IPS-18c (cell line): ENCODE measurements around the gene KCNMA1.

Source experiments
- H3K4me3 ChIP-seq: 2 replicates; pipeline ENCODE4 v1.7.0; 2013; ENCODE audit warnings: low read depth, mild to moderate bottlenecking, low read length, moderate library complexity; ENCODE audit not compliant: insufficient read depth
- H3K9me3 ChIP-seq: one replicate; pipeline ENCODE4 v1.6.1; 2013; ENCODE audit warnings: mild to moderate bottlenecking, low read length, moderate library complexity; ENCODE audit not compliant: control insufficient read depth, insufficient read depth

The KCNMA1 gene

DNA sequence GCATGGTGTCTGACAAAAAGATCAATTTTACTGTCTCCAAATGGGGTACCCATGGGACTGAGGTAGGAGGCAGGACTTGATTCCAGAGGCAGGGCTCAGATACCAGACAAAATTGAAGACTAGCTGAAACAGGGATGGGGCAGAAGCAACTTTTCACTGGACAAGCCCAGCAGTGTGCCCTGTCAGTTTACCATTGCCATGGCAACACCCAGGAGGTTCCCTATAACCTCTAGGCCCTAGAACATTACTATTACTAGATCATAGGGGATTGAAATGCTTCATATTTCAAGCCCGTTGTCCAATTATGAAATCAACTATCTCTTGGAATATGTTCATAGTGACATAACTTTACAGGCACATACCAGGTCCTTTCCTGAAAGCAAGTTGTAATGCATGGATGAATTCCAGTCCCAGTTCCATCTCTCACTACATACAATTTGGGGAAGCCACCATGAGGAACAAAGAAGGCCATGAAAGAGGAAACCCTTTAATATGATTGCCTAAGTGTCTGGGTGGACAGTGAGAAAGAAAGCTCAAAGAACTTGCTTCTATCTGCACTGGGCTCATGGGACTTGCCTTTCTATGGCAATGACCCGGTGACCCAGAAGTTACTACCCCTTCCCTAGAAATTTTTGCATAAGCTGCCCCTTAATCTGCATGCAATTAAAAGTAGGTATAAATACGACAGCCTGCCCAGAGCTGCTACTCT is 557.9 kb downstream of the KCNMA1 start:
- H3K4me3 ChIP-seq, result no peak overlapping the region
- peaks cover 2% of the 10 kb centered on the region for H3K9me3 ChIP-seq

DNA sequence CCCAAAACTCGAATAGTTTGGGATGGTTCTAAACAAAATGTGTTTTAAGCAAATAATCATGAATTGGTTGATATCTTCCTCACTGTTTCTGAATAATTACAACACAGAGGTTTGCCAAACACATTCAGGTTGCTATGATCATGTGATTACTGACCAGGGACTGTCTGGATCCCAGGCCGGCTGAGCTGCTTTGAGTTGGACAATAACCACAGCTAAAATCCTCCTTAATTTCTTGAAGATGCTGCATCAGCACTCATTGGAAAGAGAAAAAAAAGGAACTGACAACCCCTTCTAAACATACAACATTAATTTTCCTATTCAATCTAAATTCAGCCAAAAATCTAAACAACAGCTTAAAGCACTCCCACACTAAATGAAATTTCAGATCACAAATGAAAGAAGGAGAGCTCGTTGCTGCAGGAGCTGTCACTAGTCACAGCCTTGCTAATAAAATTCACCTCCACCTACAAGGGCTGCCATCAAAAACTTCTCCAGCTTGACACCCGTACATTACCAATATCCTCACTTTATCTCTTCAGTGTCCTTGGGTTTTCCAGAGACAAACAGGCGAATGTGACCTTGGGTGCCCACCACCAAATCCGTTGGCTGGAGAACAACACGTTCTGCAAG is 560.2 kb downstream of the KCNMA1 start:
- peaks cover 2% of the 10 kb centered on the region for H3K9me3 ChIP-seq
- no peak overlapping the region for H3K4me3 ChIP-seq

DNA sequence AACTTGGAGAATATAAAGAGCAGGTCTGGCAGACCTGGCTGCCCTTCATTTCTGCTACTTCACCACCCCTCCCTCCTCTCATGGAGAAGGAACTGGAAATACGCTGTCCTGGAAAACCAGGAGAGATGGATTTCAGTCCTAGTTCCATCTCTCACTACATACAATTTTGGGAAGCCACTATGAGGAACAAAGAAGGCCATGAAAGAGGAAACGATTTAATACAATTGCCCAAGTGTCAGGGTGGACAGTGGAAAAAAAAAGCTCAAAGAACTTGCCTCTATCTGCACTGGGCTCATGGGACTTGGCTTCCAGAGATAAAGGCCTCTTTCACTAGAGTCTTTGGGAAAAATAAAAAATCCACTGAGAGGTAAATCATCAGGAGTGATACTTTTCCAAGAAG is 561.7 kb downstream of the KCNMA1 start:
- peaks cover 2% of the 10 kb centered on the region for H3K9me3 ChIP-seq

DNA sequence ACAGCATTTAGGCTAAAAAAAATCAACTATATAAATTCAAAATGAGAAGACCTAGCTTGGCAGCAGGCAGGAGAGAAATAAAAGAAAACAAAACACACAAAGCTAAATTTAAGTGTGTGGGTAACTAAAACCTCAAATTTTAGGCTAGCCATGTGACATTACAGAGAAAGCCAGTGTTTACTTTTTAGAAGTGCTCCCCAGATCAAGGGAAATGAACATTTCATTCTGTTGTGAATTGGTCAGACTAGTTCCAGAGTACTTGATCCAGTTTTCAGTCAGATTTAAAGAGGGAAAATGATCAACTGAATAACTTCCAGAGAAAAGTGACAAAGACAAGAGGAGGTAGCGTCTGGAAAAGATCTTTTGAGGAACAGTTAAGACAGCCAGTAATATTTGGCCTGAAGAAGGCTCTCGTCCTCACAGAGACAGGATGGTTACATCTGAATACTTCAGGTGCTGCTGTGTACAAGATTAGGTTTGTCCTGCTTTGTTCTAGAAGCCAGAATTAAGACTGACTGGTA is 563.4 kb downstream of the KCNMA1 start:
- Histone ChIP-seq H3K9me3 (peaks cover 2% of the 10 kb centered on the region), H3K4me3 (no peak overlapping the region)

More for the DNA sequence above, 561.7 kb downstream of the KCNMA1 start:
- no peak overlapping the region for H3K4me3 ChIP-seq

DNA sequence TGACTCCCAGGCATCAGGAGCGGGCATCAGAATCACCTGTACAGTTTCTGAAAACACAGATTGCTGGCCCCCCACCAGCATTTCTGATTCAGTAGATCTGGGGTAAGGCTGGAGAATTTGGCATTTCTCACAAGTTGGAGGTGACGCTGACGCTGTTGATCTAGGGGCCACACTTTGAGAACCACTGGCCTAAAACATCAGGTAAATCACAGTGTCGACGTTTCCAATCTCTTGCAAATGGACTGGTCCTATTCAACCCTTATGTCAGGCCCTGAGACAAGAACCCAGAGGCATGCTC is 564.0 kb downstream of the KCNMA1 start:
- Histone ChIP-seq H3K9me3 (peaks cover 2% of the 10 kb centered on the region), H3K4me3 (no peak overlapping the region)

DNA sequence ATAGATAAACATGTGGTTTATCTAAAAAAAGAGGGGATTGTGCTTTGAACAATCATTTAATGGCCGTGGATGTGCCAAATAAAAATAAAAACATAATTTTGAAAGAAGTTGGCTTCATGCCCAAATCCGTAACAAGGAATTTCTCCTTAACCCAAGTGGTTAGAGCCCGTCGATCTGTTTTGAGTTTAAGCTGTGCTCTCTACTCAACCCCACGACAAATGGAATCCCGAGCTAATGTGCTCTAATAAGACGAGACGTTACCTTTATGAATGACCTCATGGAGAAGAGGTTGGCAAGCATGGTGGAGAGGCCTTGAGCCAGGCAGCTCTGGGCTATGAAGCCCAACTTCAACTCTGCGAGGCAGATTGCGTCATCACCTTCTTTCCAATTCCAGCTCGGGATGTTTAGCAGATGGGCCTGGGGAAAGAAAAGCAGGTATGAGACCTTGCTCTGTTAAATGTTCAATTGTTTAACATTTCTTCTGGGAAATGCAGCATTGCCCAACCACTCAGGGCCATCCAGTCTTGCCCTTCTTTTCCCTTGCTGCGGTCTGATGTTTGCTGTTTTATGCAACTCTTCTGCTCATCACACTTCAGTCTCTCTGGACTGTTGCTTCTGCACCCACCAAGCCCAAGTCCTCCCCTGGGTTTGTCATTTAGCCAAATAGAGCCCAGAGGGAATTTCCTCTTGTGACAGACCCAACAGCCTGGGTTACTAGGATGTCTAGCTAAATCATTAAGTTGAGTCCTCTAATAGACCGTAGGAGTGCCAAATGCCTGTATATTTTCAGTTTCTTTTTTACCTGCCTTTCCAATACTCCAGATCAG is 564.6 kb downstream of the KCNMA1 start:
- peaks cover 2% of the 10 kb centered on the region for H3K9me3 ChIP-seq
- no peak overlapping the region for H3K4me3 ChIP-seq

DNA sequence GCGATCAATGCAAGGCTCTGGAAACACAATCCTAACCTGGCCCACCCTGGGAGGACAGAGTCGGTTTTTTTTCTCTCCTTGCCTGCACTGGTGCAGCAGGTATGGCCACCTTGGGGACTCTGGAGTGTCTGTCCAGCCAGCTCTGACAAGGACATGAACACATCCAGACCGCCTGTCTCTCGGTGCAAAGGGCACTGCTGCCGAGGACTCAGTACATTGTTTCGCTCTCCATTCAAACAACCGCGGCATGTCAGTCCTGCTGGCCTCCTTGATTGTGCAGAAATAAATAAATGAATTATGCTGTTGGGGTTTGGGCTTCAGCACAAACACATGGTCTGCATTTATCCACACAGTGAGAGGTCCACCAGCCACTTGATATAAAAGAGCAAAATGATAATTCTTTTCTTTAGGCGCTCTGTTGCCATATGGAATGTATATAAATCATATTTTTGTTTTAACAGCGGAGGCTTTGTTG is 565.2 kb downstream of the KCNMA1 start:
- H3K4me3 ChIP-seq, result no peak overlapping the region
- peaks cover 2% of the 10 kb centered on the region for H3K9me3 ChIP-seq

DNA sequence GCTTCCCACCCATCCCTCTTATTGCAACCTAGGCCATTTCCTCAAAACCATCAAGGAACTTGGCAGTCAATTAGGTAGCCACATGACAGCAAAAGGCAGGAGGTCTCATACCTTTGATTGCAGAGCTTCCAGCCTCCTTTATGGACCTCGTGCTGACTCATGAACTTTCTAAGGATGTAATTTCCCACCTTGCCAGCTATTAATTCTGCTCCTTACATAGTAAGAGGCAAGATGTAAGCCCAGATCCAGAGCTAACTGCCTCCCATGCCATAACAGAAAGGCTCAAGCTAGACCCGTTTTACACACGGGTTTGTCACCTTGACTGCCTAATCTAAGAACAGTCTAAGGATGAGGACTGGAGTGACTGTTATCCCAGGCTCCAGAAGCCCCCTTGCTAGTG is 565.7 kb downstream of the KCNMA1 start:
- no peak overlapping the region for H3K4me3 ChIP-seq
- peaks cover 2% of the 10 kb centered on the region for H3K9me3 ChIP-seq

DNA sequence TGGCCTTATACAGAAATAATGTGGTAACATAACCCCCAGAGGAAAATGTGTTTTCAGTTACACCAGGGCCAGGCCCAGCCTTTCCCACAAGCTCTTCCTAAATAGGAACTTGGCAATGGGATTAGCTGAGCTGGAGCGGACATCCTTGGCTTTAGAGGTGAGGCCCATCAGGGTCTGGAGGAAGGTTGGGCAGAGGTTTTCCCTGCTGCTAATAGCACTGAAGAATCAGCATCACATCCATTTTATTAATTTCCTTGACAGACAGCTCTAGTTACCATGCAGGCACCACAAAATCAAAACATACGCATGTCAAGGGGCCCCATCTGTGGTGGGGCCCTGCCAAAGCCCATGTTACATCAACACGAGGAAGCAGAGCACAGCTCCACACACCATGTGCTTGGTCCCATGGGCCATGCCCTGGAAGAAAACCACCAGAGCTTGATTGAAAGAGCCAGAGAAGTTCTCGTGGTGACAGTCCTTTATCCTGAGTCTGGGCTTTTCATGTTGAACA is 566.6 kb downstream of the KCNMA1 start:
- H3K9me3 ChIP-seq, result peaks cover 1% of the 10 kb centered on the region

DNA sequence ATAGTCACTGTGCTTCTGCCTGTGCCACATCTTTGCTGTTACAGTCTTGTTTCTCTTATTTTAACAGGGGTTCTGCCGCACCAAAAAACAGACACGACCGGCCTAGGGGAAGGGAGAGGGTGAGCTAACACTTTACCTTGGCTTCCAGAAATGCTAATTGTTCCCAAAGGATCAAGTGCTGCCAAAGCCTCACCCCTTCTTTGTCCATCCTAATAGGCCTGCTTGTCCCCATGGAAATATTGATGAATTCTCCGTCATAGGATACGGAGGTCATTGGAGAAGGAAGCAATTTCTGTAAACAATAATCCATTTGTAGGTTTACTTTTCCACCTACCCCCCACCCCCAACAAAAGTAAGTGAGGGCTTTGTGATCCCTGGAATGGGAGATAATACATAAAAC is 567.3 kb downstream of the KCNMA1 start:
- Histone ChIP-seq H3K9me3 (no peaks in the 10 kb centered on the region), H3K4me3 (no peak overlapping the region)

More for the DNA sequence above, 566.6 kb downstream of the KCNMA1 start:
- H3K4me3 ChIP-seq, result no peak overlapping the region

DNA sequence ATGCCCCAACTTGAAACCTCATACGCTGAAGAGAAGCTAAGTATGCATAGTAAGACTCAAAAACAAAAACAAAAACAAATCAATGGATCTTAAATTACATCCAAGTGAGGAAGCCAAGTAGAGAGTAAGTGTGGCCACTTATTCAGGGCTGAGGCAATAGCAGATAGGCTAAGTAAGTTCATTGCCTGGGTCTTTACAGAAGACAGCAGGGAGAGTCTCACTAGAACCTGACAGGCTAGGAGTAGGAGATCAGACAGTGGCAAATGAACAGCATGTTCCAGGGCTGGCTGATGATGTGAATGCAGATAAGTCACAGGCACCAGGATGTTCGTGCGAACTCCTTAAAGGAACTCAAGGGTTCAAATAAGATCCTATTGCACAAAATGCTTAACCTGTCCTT is 568.6 kb downstream of the KCNMA1 start:
- Histone ChIP-seq H3K9me3 (no peaks in the 10 kb centered on the region), H3K4me3 (no peak overlapping the region)

DNA sequence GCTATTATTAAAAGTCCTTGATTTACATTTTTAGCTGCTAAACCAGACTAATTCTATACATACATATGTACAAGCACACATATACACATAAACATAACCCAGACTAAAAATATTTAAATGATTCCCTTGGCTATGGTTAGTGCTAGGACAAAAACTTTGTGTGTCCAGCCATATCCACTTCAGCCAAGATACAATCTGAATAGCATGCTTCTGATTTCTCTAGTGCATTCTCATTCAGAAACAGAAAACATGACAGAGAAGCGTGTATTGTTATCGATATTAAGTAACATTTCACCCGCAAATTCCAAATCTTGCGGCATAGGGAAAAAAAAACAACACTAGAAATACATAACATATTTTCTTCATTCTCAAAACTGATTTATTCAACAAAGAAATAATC is 569.3 kb downstream of the KCNMA1 start:
- Histone ChIP-seq H3K9me3 (no peaks in the 10 kb centered on the region), H3K4me3 (no peak overlapping the region)

DNA sequence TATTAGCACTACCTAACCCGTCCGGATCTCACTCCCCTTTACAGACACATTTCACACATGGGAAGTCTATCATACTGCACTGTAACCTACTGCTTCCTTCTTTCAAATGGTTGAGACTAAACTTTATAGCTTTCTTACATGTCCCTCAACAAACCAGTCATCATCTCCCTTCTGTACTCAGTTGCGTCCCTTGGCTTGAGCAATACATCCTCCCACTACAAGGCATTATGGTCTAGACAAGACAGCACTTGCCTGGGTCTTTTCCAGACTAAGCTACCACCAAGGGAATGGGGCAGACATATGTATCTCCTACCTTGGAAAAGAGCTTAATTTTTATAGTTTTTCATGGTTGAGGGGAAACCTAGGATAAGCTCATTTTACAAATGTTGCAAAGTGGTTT is 575.2 kb downstream of the KCNMA1 start:
- H3K4me3 ChIP-seq, result no peak overlapping the region

DNA sequence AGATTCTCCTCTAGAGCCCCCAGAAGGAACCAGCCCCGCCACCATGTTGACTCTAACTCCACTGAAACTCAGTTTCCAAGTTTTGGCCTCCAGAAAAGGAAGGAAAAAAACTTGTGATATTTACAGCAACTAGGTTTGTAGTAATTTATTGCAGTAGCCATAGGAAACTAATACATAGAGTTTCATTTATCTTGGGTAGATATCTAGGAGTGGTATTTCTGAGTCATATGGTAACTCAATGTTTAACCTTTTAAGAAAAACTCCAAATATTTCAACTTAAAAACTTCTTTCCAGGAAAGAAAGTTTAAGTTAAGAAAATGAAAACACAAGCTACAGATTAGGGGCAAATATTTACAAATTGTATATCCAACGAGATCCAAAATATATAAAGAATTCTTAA is 576.7 kb downstream of the KCNMA1 start:
- H3K4me3 ChIP-seq, result no peak overlapping the region
- H3K9me3 ChIP-seq, result no peaks in the 10 kb centered on the region

More for the DNA sequence above, 575.2 kb downstream of the KCNMA1 start:
- H3K9me3 ChIP-seq, result no peaks in the 10 kb centered on the region

DNA sequence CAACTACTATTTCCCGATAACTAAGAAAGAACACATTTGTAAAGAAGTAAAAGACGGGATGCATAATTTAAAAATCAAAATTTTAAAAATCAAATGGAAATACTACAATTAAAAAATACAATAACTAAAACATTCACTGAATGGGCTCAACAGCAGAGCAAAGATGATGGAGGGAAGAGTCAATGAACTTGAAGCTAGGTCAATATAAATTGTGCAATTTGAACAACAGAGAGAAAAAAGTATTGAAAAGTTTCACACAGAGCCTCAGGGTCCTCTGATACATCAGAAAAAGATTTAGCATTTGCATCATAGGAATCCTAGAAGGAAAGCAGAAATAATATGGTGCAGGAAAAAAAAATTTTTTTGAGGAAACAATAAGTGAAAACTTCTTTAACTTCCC is 581.0 kb downstream of the KCNMA1 start:
- Histone ChIP-seq H3K4me3 (no peak overlapping the region), H3K9me3 (no peaks in the 10 kb centered on the region)

DNA sequence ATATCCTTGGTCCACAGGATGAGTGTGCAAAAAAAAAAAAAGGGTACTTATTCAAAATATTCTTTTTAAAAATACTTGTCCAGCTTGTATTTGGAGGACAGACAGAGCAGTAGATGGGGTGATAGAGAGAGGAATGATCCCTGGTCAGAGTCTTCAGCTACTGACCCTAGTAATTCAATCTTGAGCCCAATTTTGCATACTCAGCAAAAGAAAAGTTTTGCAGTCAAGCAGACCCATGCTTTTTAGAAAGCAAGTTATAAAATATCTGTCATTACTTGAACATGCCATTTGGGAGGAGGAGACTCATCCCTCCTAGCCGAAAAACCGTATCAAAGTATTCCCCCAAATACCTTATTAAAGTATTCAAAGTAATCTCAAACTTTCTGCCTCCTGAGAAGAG is 585.0 kb downstream of the KCNMA1 start:
- H3K9me3 ChIP-seq, result no peaks in the 10 kb centered on the region

DNA sequence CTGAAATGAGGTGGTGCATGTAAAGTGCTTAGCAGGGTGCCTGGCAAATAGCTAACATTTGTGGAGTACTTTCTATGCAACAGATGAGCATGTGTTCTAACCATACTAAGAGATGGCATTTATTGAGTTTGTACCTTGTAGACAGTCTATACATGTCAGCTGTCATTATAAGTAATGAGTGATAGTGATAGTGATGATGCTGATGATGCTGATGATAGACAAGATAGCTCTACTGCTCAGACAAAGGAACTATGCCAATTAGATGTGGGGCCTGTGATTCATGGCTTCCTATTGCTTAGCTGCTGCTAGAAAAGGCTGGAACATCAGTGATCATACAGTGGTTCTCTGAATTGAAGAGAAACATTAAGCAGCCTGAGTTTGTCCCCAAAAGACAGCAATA is 585.8 kb downstream of the KCNMA1 start:
- no peaks in the 10 kb centered on the region for H3K9me3 ChIP-seq
- no peak overlapping the region for H3K4me3 ChIP-seq

More for the DNA sequence above, 585.0 kb downstream of the KCNMA1 start:
- no peak overlapping the region for H3K4me3 ChIP-seq

DNA sequence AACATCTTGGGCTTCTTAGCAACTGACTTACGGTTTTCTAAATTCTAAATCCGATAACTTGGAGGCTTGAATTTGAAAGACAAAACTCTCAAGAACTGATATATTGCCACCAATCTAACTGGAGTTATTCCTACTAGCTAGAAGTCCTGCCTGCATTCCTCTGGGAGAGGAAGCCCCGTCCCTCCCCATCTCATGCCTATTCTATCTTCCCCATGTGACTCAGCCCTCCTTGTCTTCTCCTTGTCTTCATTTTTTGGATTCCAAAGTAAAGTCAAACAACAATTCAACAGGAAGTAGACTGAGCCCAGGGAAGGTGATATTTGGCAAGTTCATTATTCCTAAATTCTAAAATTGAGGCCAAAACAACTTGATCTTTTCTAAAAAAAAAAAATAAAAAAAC is 587.7 kb downstream of the KCNMA1 start:
- no peaks in the 10 kb centered on the region for H3K9me3 ChIP-seq

More for the DNA sequence above, 587.7 kb downstream of the KCNMA1 start:
- no peak overlapping the region for H3K4me3 ChIP-seq
